Skeletal muscle tissue (tissue), 4 donors: Measurements from ENCODE around the gene TENM4. TPM values are rescaled to one million over a fixed set of nuclear protein-coding genes. Genes with fewer than 3 reads are reported as not detected.

ENCODE experiments used
- H3K27ac ChIP-seq: one replicate; pipeline ENCODE4 v1.7.0; 2013; ENCODE audit warnings: mild to moderate bottlenecking, low read depth, low read length, inconsistent platforms
- H3K27me3 ChIP-seq, 3 donors: one replicate each; pipeline ENCODE4 v1.7.0; 2013; ENCODE audit warnings: low read length in 3 of 3; ENCODE audit not compliant: control insufficient read depth in 3 of 3, insufficient read depth in 3 of 3
- H3K36me3 ChIP-seq, 3 donors: one replicate each; pipeline ENCODE4 v1.7.0; 2013; ENCODE audit warnings: low read length in 3 of 3; ENCODE audit not compliant: control insufficient read depth in 3 of 3, insufficient read depth in 3 of 3
- H3K4me1 ChIP-seq, 3 donors: one replicate each; pipeline ENCODE4 v1.7.0; 2013; ENCODE audit warnings: low read length in 3 of 3, mild to moderate bottlenecking in 3 of 3; ENCODE audit not compliant: control insufficient read depth in 3 of 3, insufficient read depth in 3 of 3
- H3K4me3 ChIP-seq, 3 donors: one replicate each; pipeline ENCODE4 v1.7.0; 2013; ENCODE audit warnings: low read length in 3 of 3
- H3K9ac ChIP-seq, 3 donors: one replicate each; pipeline ENCODE4 v1.7.0; 2013; ENCODE audit warnings: low read length in 3 of 3, mild to moderate bottlenecking in 3 of 3, moderate library complexity in 2 of 3, low read depth in 1 of 3
- H3K9me3 ChIP-seq, 3 donors: one replicate each; pipeline ENCODE4 v1.7.0; 2013; ENCODE audit warnings: low read length in 3 of 3; ENCODE audit not compliant: control insufficient read depth in 3 of 3
- total RNA-seq: library from RNA; depleted of rRNA; stranded (reverse); fragments of >200 nt; gene quantifications from one replicate; pipeline ENCODE4 v1.2.3, GENCODE V29; 2014
- donor health status: Osteomylitis.

The TENM4 gene
- total RNA-seq, 1 donor from 2014 or later: 18.3 TPM

DNA sequence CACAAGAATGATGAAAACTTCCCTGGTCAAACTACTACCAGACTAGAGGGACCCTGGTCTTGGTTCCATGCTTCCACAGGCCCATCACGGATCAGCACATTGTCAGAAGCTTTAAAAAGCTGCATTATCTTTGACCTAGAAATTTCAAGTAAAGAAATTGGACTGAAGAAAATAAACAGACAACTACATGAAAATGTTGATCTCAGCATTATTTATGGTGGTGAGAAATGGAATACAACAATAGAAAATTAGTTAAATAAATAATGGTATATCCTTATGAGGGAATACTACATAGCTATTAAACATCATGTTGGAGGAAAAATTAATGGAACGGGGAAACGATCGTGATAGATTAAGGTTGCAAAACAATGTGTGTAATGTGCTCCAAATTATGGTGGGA lies 13.7 kb downstream of the TENM4 start:
- Histone ChIP-seq H3K4me3 (no peak overlapping the region), H3K9ac (no peak overlapping the region), H3K36me3 (no peaks in the 10 kb centered on the region), H3K4me1 (no peaks in the 10 kb centered on the region), H3K9me3 (no peaks in the 10 kb centered on the region), H3K27ac (no peak overlapping the region), H3K27me3 (peaks cover 0 to 3% (median 2%) of the 10 kb centered on the region in 3 donors)

DNA sequence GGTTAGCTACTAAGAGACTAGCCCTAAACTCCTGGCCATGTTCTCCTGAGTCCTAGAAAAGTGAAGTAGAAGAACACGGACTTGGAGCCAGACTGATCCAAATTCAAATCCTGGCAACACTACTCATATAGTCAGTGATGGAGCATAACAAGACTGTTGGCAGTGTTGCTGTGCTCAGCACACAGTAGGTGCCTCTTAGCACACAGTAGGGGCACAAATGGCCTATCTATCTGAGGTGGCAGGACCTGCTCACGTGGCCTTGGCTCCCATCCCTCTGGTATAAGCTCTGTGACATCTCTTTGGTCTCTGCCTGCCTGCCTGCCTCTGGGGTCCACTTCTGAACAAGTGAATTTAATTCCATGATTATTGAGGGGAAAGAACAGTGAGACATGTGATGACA lies 15.4 kb downstream of the TENM4 start:
- H3K9ac ChIP-seq: no peak overlapping the region
- no peak overlapping the region for H3K4me3 ChIP-seq
- no peaks in the 10 kb centered on the region for H3K9me3 ChIP-seq
- no peaks in the 10 kb centered on the region for H3K36me3 ChIP-seq
- H3K27me3 ChIP-seq: peaks cover 0 to 3% (median 0%) of the 10 kb centered on the region in 3 donors
- no peaks in the 10 kb centered on the region for H3K4me1 ChIP-seq
- no peak overlapping the region for H3K27ac ChIP-seq

DNA sequence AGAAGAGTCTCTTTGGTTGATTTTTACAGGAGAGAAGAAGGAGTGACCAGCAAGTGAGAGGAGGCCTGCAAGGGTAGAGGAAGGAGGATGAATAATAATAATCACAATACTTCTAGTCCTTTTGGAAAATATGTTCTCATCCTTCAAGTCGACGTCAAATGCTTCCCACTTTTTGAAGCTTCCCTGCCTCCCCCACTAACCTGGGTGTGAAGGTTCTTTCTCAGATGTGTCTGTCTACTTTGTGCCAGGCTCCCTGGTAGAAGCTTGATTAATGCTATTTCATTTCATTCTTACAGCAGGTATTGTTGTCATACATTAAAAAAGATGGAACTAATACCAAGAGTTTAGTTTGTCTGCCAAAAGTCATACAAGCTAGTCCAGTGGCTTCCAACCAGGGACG lies 17.1 kb downstream of the TENM4 start:
- Histone ChIP-seq H3K27ac (no peak overlapping the region), H3K9me3 (no peaks in the 10 kb centered on the region), H3K4me1 (no peaks in the 10 kb centered on the region), H3K27me3 (peaks cover 0 to 10% (median 0%) of the 10 kb centered on the region in 3 donors), H3K9ac (no peak overlapping the region), H3K4me3 (no peak overlapping the region), H3K36me3 (no peaks in the 10 kb centered on the region)

DNA sequence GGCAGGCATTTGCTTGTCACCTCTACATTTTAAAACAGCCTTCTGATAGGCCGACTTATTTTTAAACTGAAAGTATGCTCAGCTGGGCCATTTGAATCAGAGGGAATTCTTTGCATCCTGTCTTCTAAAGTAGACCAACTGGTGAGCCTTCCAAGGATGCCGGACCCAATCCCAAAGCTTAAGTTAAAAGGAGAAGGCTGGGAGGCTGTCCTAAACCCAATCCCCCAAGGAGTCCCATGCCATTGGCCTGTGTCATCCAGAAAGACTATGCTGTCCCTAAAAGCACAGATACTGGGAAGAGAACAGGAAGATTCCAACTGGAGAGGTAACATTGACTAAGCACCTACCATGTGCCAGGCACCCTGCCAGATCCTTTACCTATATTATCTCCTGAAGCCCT lies 18.0 kb downstream of the TENM4 start:
- Histone ChIP-seq H3K4me1 (no peaks in the 10 kb centered on the region), H3K4me3 (no peak overlapping the region), H3K36me3 (no peaks in the 10 kb centered on the region), H3K27ac (no peak overlapping the region), H3K27me3 (peaks cover 0 to 10% (median 0%) of the 10 kb centered on the region in 3 donors), H3K9ac (no peak overlapping the region), H3K9me3 (no peaks in the 10 kb centered on the region)

DNA sequence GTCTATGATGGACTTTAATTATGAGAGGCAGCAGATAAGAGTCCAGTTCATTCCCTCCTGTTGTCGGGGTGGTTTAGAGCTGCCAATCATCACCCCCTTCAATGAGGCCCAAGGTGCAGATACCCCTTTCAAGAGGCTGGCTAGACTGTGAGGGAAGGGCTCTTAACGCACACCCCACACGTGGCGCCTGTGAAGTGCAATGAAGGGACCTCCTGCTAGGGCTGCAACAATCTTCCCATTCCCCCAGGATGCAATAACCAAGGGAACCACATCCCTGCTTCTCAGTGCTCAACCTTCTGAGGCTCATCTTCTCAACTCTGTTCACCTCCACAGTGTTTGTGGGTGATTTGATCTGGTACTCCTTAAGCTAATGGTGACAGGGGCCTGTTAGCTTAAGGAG lies 19.0 kb downstream of the TENM4 start:
- Histone ChIP-seq H3K4me3 (no peak overlapping the region), H3K36me3 (no peaks in the 10 kb centered on the region), H3K27ac (no peak overlapping the region), H3K9ac (no peak overlapping the region), H3K4me1 (no peaks in the 10 kb centered on the region), H3K9me3 (no peaks in the 10 kb centered on the region), H3K27me3 (peaks cover 0 to 10% (median 0%) of the 10 kb centered on the region in 3 donors)

DNA sequence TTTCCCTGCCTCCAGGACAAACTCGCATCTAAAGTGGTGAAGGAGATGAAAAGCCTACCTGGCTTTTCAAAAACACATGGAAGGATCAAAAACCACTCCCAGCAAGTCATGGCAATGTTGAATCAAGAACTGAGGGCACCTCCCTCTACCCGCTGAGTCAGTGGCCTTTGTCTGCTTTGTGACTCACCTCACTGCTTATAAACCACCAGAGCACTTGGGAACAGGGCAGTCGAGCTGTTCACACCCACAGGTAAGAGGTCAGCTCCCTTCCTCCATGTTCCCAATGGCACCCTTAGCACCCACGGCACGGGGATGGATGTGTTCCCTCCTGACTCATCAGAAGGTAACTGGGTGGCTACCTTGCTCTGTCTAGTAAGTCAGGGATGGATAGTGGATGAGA lies 21.7 kb downstream of the TENM4 start:
- peaks cover 0 to 7% (median 0%) of the 10 kb centered on the region in 3 donors for H3K27me3 ChIP-seq
- H3K27ac ChIP-seq: no peak overlapping the region
- H3K4me3 ChIP-seq: no peak overlapping the region
- H3K36me3 ChIP-seq: no peaks in the 10 kb centered on the region
- no peak overlapping the region for H3K9ac ChIP-seq
- no peaks in the 10 kb centered on the region for H3K9me3 ChIP-seq
- peaks cover 6 to 8% (median 8%) of the 10 kb centered on the region in 3 donors for H3K4me1 ChIP-seq

DNA sequence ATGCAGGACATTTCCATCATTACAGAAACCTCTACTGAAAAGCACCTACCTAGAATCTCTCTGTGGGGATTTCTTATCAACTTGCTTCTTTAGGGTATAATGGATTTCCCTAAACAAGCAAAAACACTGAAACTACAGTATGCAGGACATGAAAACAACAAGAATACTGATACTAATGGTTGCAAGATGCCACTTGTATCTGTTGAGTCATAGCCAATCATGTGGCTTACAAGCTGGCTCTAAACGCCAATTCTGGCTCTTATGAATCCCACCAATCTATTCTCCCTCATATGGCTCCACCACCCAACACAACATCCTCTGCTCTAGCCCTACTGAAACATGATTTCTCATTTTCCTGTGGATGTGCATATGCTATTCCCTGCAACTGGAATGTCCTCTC lies 22.6 kb downstream of the TENM4 start:
- Histone ChIP-seq H3K36me3 (no peaks in the 10 kb centered on the region), H3K27ac (no peak overlapping the region), H3K9me3 (no peaks in the 10 kb centered on the region), H3K9ac (no peak overlapping the region), H3K27me3 (peaks cover 0 to 7% (median 0%) of the 10 kb centered on the region in 3 donors), H3K4me1 (peaks cover 9 to 15% (median 9%) of the 10 kb centered on the region in 3 donors), H3K4me3 (no peak overlapping the region)

DNA sequence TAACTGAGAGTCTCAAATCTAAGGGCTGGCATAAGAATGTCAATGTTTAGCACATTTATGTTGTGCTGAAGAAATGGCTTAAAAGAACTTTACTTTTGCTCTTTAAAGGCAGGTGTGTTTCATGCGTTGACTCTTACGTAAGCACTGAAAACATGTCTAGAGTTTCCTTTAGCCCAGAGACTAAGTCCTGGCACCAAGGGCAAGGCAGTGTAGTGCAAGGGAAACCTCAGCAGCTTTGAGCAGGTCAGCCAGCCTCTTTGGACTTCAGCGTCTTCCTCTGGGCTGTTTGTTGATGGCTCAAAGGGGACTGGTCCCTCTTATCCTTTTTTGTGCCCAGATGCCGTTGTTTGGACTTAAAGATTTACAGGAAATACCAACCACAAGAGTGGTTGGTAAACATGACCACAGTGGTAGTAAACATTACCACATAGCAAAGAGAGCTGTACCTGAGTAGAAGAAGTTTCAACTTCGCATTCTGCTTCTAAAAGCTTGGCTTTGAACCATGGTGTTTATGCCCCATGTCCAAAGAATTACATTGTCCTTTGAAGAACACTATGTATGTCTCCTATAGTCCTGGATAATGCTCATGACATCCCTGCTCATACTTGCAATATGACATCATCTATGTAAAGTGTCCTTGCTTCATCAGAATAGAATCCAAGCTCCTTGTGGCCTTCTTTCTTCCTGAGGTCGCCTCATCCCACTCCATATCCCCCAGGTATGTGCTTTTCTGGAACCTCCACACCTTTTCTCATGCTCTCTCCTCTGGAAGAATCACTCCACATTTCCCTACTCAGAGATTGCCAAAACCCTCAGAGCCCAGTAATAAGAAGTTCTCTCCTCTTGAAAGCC lies 23.5 kb downstream of the TENM4 start:
- Histone ChIP-seq H3K36me3 (no peaks in the 10 kb centered on the region), H3K4me3 (no peak overlapping the region), H3K27ac (no peak overlapping the region)

DNA sequence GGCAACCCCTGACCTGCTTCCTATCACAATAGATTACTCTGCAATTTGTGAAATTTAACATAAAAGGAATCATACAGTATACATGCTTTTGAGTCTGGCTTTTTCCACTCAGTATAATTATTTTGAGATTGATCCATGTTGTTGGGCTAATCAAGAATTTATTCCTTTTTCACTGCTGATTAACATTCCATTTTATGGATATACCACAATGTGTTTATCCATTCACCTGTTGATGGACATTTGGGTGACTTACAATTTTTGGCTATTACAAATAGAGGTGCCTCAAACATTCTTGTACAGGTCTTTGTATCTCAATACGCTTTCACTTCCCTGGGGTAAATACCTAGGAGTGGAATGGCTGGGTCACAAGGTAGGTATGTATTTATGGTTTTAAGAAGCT lies 24.9 kb downstream of the TENM4 start:
- H3K27me3 ChIP-seq: peaks cover 0 to 11% (median 0%) of the 10 kb centered on the region in 3 donors
- H3K4me1 ChIP-seq: peaks cover 9 to 15% (median 9%) of the 10 kb centered on the region in 3 donors
- no peak overlapping the region for H3K27ac ChIP-seq
- H3K9ac ChIP-seq: no peak overlapping the region
- no peaks in the 10 kb centered on the region for H3K36me3 ChIP-seq
- no peaks in the 10 kb centered on the region for H3K9me3 ChIP-seq
- H3K4me3 ChIP-seq: no peak overlapping the region

More for the DNA sequence above, 23.5 kb downstream of the TENM4 start:
- peaks cover 0 to 7% (median 0%) of the 10 kb centered on the region in 3 donors for H3K27me3 ChIP-seq
- no peak overlapping the region for H3K9ac ChIP-seq
- no peaks in the 10 kb centered on the region for H3K9me3 ChIP-seq
- peaks cover 9 to 15% (median 9%) of the 10 kb centered on the region in 3 donors for H3K4me1 ChIP-seq

DNA sequence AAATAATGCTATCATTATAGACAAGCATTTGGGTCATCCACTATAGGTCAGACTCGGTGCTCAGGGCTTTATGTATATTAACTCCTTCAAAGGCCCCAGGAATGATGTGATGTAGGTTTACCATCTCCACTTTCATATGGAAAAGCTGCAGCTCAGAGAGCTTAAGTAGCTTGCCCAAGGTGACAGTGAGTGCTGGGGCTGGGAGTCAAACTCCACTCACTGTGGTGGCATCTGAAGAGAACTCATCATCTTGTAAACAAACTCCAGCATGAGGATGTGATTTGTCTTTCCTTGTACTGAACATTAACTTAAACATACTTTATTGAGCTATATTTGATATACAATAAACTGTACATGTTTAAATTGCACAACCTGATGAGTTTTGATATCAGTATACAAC lies 25.4 kb downstream of the TENM4 start:
- no peaks in the 10 kb centered on the region for H3K36me3 ChIP-seq
- no peak overlapping the region for H3K27ac ChIP-seq
- H3K4me1 ChIP-seq: peaks cover 9 to 15% (median 9%) of the 10 kb centered on the region in 3 donors
- peaks cover 0 to 11% (median 0%) of the 10 kb centered on the region in 3 donors for H3K27me3 ChIP-seq
- H3K9ac ChIP-seq: no peak overlapping the region
- H3K4me3 ChIP-seq: no peak overlapping the region
- H3K9me3 ChIP-seq: no peaks in the 10 kb centered on the region
